Pancreas (tissue), 10 donors: ENCODE measurements around the gene PXDC1. TPM values are rescaled to one million over a fixed set of nuclear protein-coding genes. Genes with fewer than 3 reads are reported as not detected.
A peak's percentile ranks its signal among the peaks of the same experiment; 100 is the strongest.

Experiments used
- ATAC-seq, 4 donors: fragments of 200-7000 bp; cut with Tn5 transposase; one replicate each; pipeline versions ENCODE4 v1.8.0 to v1.9.1; 2020; ENCODE audit warnings: mild to moderate bottlenecking in 4 of 4, moderate library complexity in 4 of 4
- DNase-seq, 6 donors: peaks; one replicate each; pipeline ENCODE4 v3.0.0-alpha.2; 2020
- FAIRE-seq: peaks from 2 replicates; lab custom pipeline; 2012; peaks lifted over from hg19 to GRCh38; lab: Jason Lieb, UNC
- H3K27ac ChIP-seq, 4 donors: fragments of 200-600 bp; sonication (generic); 1 replicate in 3 of 4; 2 replicates in 1 of 4; pipeline versions ENCODE4 v1.5.0 to v1.8.0; 2020
- H3K27me3 ChIP-seq, 4 donors: fragments of 200-600 bp; one replicate each; pipeline ENCODE4 v1.8.0; 2021
- H3K36me3 ChIP-seq, 3 donors: fragments of 200-600 bp; sonication (generic) in 1 of 3; one replicate each; pipeline versions ENCODE4 v1.5.0 to v1.8.0; 2020 to 2021
- H3K4me1 ChIP-seq, 3 donors: fragments of 200-600 bp; one replicate each; pipeline ENCODE4 v1.8.0; 2021
- H3K4me3 ChIP-seq, 4 donors: fragments of 200-600 bp; sonication (generic) in 2 of 4; one replicate each; pipeline versions ENCODE4 v1.5.0 to v1.8.0; 2020 to 2021
- H3K9me3 ChIP-seq, 4 donors: fragments of 200-600 bp; one replicate each; pipeline ENCODE4 v1.8.0; 2021
- WGBS, 2 donors: extraction: QIAGEN DNeasy Blood & Tissue Kit; methylation state at CpG; one replicate each; pipeline ENCODE4 v1.1.7; 2013; 5-methylcytosine and 5-hydroxymethylcytosine counted together
- intact Hi-C, 3 donors: fragments of 100-400 bp; cut with DNase I; formaldehyde crosslinking; loops; one replicate each; pipeline versions ENCODE4 v1.11.1 to v1.14.2; 2022
- polyA plus RNA-seq, 2 donors: library from polyadenylated mRNA; stranded (reverse); fragments of 200-250 nt; gene quantifications; one replicate each; pipeline ENCODE4 v1.2.3, GENCODE V29; 2013
- total RNA-seq, 6 donors: library from RNA; stranded (reverse); fragmentation: NEBNext Ultra II Directional in 4 of 6; extraction: Animal tissue kit (Norgen Biotek cat#: 25700) in 4 of 6; gene quantifications; one replicate each; pipeline versions ENCODE4 v1.2.1 to v1.2.4, GENCODE V29; 2021 to 2023
- TF ChIP-seq, protein P1 (sequence below), 4 donors: fragments of 200-600 bp; sonication (generic) in 3 of 4; IDR thresholded peaks; one replicate each; pipeline versions ENCODE4 v1.5.0 to v1.8.0; 2021; ENCODE audit warnings: antibody characterized with exemption in 4 of 4
- donor health status: healthy with polysubstance abuse.
- donor health status: DM: no; HTN: no; CAD: no; lungs with moderate emphysema.
- donor health status: DM: no; HTN: no; CAD: no.
- donor health status: control.
- donor health status: control.
- donor health status: Bipolar disorder and iron deficiency.
- donor health status: DM: yes; HTN: yes; CAD: no.
- donor health status: DM: no; HTN: no; CAD: no.
- donor health status: DM: no; HTN: no; CAD: no.
- donor health status: DM: yes; HTN: yes; CAD: no.

Gene PXDC1
- total and polyA plus RNA-seq, 8 donors: 5.2 to 19.7 (median 11.1) TPM

DNA sequence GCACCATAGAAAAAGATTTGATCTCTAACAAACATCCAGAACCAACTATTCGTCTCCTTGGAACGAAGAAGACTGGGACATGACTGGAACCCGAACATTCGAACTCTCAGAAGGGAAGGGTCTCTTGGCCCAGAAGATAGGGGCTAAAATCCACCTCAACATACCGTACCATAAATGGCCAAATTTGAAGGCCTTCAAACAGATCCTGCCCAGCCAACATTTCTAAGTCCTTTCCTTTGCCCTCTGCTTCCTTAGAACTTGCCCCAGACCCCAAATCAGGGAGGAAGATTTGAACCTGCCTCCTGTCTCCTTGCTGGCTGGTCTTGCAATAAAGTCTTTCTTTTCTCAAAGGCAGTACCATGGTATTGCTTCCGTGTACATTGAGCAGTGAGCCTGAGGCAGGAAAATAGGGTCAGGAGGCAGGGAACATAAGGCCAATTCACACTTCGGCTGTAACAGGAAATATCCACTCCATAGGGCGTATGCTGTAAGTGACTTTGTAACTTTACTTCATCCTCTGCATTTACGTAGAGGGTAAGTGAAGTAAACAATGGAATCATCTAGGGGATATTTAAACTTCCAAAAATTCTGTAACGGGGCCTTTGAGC is 1.8 kb upstream of the PXDC1 start:
- H3K4me3 ChIP-seq: no peak overlapping the region
- H3K4me1 ChIP-seq: peaks cover 0 to 9% (median 5%) of the 10 kb centered on the region in 3 donors
- H3K27me3 ChIP-seq: no peaks in the 10 kb centered on the region
- H3K27ac ChIP-seq: no peak overlapping the region
- 90 to 92% methylated on average over 10 of the region's 10 CpGs for WGBS, 2 donors
- FAIRE-seq (no peak), ATAC-seq (no peak), DNase-seq (no peak)
- intact Hi-C loops: no loop called here
- TF ChIP-seq, protein P1, sequence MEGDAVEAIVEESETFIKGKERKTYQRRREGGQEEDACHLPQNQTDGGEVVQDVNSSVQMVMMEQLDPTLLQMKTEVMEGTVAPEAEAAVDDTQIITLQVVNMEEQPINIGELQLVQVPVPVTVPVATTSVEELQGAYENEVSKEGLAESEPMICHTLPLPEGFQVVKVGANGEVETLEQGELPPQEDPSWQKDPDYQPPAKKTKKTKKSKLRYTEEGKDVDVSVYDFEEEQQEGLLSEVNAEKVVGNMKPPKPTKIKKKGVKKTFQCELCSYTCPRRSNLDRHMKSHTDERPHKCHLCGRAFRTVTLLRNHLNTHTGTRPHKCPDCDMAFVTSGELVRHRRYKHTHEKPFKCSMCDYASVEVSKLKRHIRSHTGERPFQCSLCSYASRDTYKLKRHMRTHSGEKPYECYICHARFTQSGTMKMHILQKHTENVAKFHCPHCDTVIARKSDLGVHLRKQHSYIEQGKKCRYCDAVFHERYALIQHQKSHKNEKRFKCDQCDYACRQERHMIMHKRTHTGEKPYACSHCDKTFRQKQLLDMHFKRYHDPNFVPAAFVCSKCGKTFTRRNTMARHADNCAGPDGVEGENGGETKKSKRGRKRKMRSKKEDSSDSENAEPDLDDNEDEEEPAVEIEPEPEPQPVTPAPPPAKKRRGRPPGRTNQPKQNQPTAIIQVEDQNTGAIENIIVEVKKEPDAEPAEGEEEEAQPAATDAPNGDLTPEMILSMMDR (IDR thresholded peaks at IDR 0.05): no peak
- H3K9me3 ChIP-seq: no peaks in the 10 kb centered on the region
- no peaks in the 10 kb centered on the region for H3K36me3 ChIP-seq

DNA sequence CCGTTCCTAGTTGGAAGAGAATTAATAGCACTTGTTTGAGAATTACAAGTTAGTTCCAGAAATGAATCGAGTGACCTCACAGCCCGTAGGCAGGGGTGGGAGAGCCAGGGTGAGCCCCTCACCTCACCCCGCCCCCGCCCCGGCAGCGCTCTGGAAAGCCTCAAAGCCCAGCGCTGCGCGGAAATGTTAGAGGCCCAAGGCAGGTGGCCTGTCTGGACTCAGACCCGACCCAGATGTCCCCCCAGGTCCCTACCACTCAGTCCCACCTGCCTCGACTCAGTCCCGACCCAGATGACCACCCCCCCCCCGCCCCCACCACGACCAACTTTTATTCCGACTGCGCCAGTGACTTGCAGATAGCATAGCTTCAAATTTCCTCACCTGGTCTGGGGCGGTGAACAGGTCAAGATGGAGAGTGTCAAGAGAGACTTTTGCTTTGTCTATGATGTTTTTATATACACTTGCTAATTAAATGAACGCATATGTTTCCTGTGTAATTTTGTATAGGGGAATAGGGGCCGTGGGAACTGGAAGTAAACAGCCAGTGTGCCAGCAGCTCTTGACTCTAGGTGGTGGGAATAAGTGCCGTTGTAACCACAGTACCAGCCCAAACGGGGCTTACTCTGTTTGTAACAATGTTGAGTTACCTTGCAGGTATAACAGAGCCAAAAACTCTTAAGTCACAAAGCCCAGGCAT is 1.2 kb upstream of the PXDC1 start:
- ATAC-seq (no peak), DNase-seq (peak in 1 of 6 donors; percentile 43), FAIRE-seq (no peak)
- peaks cover 0 to 9% (median 5%) of the 10 kb centered on the region in 3 donors for H3K4me1 ChIP-seq
- peak overlapping the region; percentile 83 to 97 (median 95) for H3K27ac ChIP-seq
- H3K27me3 ChIP-seq: no peaks in the 10 kb centered on the region
- intact Hi-C loops: no loop called here
- TF ChIP-seq, protein P1 (IDR thresholded peaks at IDR 0.05): no peak
- peak overlapping the region; percentile 60 to 71 (median 67) for H3K4me3 ChIP-seq
- no peaks in the 10 kb centered on the region for H3K36me3 ChIP-seq
- 53 to 55% methylated on average over 21 to 22 of the region's 22 CpGs for WGBS, 2 donors
- no peaks in the 10 kb centered on the region for H3K9me3 ChIP-seq

DNA sequence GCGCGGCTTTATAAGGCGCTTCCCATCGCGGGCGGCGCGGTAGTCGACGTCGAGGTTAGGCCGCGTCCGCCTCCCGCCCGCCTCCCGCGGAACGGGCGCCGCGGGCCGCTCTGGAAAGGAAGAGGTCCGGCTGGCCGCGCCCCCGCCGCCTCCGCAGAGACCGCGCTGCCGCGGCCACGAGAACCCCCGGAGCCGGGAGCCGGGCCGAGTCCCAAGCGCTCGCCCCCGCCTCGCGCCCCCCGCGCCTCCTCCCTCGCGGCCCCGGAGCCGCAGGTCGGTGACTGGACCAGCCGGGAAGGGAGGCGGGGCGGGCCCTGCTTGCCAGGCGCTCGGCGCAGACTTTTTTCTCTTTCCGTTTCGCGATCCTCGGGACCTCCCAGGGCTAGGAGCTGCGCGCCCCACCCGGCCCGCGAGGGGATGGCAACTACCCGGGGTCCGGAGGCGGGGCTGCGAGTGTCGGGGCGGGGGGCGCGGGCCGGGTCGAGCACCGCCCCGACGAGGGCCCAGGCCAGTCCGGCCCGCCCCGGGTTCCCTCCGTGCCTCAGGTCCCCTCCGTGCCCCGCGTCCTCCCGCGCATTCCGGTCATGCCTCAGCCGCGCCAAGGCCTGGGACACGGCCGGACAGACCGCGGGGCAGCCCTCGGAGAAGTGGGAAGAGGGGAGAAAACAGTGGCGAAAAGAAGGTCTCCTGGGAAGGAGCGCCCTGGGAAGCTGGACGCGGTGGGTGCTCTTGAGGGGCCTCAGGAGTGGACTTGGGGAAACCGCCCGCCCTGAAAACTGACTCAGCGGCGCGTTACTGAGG is 417 bp upstream of the PXDC1 start:
- peaks cover 0 to 9% (median 5%) of the 10 kb centered on the region in 3 donors for H3K4me1 ChIP-seq
- WGBS, 2 donors: 4 to 8% methylated on average over 64 to 104 of the region's 104 CpGs
- no peak for FAIRE-seq

DNA sequence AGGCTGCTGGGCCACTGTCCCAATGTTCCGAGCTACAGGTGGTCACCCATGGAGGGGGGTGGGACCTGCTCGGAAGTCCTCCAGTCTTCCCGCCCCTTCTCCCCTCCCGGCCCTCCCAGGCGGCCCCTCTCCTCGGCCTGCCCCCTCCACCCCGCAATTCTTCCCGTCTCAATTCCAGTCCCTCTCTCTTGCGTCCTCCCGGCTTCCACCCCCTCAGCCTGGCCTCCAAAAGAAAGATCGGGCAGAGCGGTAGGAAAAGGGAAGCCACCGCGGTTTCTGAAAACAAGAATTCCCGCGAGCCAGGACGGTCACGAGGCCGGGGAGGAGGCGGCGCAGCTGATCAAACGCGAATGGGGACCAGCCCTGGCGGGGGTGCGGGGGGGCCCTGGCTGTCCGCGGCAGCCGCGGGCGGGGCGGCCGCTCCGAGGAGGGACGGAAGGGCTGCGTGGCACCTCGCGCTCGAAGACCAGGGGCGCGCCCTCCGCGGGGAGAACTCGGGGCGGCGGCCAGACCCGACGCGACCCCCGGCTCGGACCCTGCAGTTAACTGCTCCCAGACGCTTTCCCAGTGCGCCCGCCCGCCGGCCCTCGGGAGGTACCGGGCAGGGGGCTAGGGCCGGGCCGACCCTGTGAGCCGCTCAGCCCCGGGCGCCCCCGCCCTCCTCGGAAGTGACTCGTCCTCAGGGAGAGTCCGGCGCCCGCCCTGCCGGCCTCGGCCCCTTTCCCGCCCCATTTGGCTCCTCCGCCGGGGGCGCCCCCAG is 1.0 kb downstream of the PXDC1 start:
- H3K27me3 ChIP-seq: no peaks in the 10 kb centered on the region
- DNase-seq (peak; percentile 71 to 89 (median 82)), FAIRE-seq (no peak), ATAC-seq (peak; percentile 60 to 76 (median 70))
- 7 to 9% methylated on average over 50 to 74 of the region's 74 CpGs for WGBS, 2 donors
- H3K9me3 ChIP-seq: no peaks in the 10 kb centered on the region
- intact Hi-C loops: no loop called here
- peaks cover 0 to 9% (median 5%) of the 10 kb centered on the region in 3 donors for H3K4me1 ChIP-seq
- peak overlapping the region; percentile 83 to 97 (median 95) for H3K27ac ChIP-seq
- TF ChIP-seq, protein P1 (IDR thresholded peaks at IDR 0.05): no peak
- no peaks in the 10 kb centered on the region for H3K36me3 ChIP-seq
- peak overlapping the region; percentile 60 to 71 (median 67) for H3K4me3 ChIP-seq

More for the DNA sequence above, 417 bp upstream of the PXDC1 start:
- H3K36me3 ChIP-seq: no peaks in the 10 kb centered on the region
- TF ChIP-seq, protein P1 (IDR thresholded peaks at IDR 0.05): peak in 1 of 4 donors; percentile 16
- H3K27ac ChIP-seq: peak overlapping the region; percentile 83 to 97 (median 95)
- peak overlapping the region; percentile 60 to 71 (median 67) for H3K4me3 ChIP-seq
- H3K27me3 ChIP-seq: no peaks in the 10 kb centered on the region
- peak; percentile 61 to 79 (median 64) for ATAC-seq
- no peaks in the 10 kb centered on the region for H3K9me3 ChIP-seq
- intact Hi-C loops: no loop called here
- peak; percentile 83 to 91 (median 86) for DNase-seq
